Right cardiac atrium (tissue), 5 donors: Measurements from ENCODE around the gene ZNF385C. TPM values are rescaled to one million over a fixed set of nuclear protein-coding genes. Genes with fewer than 3 reads are reported as not detected.

Experiments used
- ATAC-seq, 2 donors: fragments of 200-7000 bp; cut with Tn5 transposase; one replicate each; pipeline versions ENCODE4 v1.8.0 to v1.9.1; 2020; ENCODE audit warnings: moderate library complexity in 2 of 2, mild to moderate bottlenecking in 1 of 2
- DNase-seq, 3 donors: peaks; one replicate each; pipeline ENCODE4 v3.0.0-alpha.2; 2020
- H3K27ac ChIP-seq: one replicate; pipeline ENCODE4 v1.5.1; 2013; ENCODE audit warnings: mild to moderate bottlenecking, low read length, control low read depth, moderate library complexity
- H3K27me3 ChIP-seq: one replicate; pipeline ENCODE4 v1.6.1; 2013; ENCODE audit not compliant: control insufficient read depth, insufficient read depth
- H3K4me1 ChIP-seq: one replicate; pipeline ENCODE4 v1.6.1; 2013; ENCODE audit warnings: low read length; ENCODE audit not compliant: control insufficient read depth, insufficient read depth
- H3K4me3 ChIP-seq: one replicate; pipeline ENCODE4 v1.5.1; 2013; ENCODE audit warnings: low read length, control low read depth
- H3K9me3 ChIP-seq: one replicate; pipeline ENCODE4 v1.6.1; 2013; ENCODE audit warnings: low read length; ENCODE audit not compliant: control insufficient read depth
- WGBS: extraction: QIAGEN DNeasy Blood & Tissue Kit; methylation state at CpG from one replicate; pipeline ENCODE4 v1.1.7; 2013; 5-methylcytosine and 5-hydroxymethylcytosine counted together
- intact Hi-C, 4 donors: fragments of 100-400 bp; cut with DNase I; formaldehyde crosslinking; loops; one replicate each; pipeline versions ENCODE4 v1.11.0 to v1.14.0; 2022 to 2023
- polyA plus RNA-seq: library from polyadenylated mRNA; stranded (reverse); fragments of 200-250 nt; gene quantifications from one replicate; pipeline ENCODE4 v1.2.3, GENCODE V29; 2013
- total RNA-seq, 4 donors: library from RNA; stranded (reverse); fragmentation: NEBNext Ultra II Directional; extraction: Animal tissue kit (Norgen Biotek cat#: 25700); gene quantifications; one replicate each; pipeline ENCODE4 v1.2.1, GENCODE V29; 2021
- donor health status: healthy with polysubstance abuse.
- donor health status: DM: no; HTN: yes; CAD: no.
- donor health status: DM: no; HTN: no; CAD: no.
- donor health status: DM: no; HTN: yes; CAD: no; lungs with severe emphysema.
- donor health status: DM: yes; HTN: yes; CAD: no.

ZNF385C gene
- total and polyA plus RNA-seq, 5 donors = 0.29 to 0.42 (median 0.32) TPM; not detected in 1

DNA sequence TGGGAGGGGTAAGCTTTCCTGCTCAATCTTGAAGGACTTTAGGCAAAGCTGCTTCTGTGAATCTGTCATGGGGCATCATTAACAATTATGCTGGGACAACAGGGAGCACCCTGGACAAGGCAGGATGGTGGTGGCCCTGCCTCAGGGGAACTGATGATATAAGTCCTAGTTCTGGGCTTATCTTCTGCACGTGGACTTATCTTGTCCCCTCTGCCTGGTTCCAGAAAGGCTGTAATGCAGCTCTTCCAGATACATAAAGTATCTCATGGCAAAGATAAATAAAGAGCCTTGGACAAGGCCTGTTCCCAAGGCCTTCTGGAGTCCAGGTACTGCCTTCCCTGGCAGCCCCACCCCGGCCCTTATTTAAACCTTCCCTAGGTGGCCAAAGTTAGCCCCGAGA is 6.0 kb upstream of the ZNF385C start:
- H3K27me3 ChIP-seq = no peaks in the 10 kb centered on the region
- WGBS = 65% methylated on average over 3 of the region's 3 CpGs
- DNase-seq (no peak), ATAC-seq (no peak)
- H3K4me1 ChIP-seq = no peaks in the 10 kb centered on the region
- no peak overlapping the region for H3K27ac ChIP-seq
- intact Hi-C loops = loop anchor here in 2 of 4 donors (5.0 kb wide), 2 partner anchors 77 to 142 kb away; no protein-coding TSS in a partner anchor
- no peak overlapping the region for H3K4me3 ChIP-seq
- no peaks in the 10 kb centered on the region for H3K9me3 ChIP-seq

DNA sequence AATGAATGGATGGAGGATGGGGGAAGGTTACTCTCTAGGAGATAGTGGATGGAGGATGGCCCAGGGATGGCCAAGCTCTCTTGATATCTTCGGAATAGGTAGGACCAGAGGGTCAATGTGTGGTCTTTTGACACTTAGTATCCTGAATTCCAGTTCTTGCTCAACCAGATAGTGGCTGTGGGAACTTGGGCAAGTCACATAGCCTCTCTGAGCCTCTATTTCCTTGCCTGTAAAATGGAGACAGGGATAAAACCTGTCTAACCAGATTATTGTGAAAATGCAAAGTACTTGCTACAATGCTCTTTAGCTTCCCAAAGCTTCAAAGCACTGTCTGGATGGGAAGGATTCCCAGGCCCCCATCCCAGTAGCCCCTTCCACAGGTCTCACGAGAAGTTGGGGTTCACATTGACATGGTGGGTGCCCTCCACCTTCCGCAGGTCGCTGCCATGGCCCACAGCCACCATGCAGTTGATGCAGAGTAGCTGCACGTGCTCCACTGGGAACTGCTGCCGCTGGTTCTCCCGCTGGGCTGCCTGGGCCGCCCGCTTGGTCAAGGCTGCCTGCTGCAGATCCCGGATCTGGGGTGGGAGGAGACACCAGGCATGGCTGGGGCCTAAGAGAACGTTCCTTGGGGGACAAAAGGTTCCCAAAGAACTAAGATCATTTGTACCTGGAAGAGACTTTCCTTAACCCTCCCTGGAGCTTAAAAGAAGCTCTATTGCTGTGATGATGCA is 5.1 kb upstream of the ZNF385C start:
- H3K27ac ChIP-seq = no peak overlapping the region
- DNase-seq = no peak
- ATAC-seq = no peak
- H3K27me3 ChIP-seq = no peaks in the 10 kb centered on the region
- H3K9me3 ChIP-seq = no peaks in the 10 kb centered on the region
- no peaks in the 10 kb centered on the region for H3K4me1 ChIP-seq
- H3K4me3 ChIP-seq = no peak overlapping the region
- intact Hi-C loops = loop anchor here in 2 of 4 donors (5.0 kb wide), 2 partner anchors 76 to 141 kb away; no protein-coding TSS in a partner anchor
- 85% methylated on average over 11 of the region's 11 CpGs for WGBS

DNA sequence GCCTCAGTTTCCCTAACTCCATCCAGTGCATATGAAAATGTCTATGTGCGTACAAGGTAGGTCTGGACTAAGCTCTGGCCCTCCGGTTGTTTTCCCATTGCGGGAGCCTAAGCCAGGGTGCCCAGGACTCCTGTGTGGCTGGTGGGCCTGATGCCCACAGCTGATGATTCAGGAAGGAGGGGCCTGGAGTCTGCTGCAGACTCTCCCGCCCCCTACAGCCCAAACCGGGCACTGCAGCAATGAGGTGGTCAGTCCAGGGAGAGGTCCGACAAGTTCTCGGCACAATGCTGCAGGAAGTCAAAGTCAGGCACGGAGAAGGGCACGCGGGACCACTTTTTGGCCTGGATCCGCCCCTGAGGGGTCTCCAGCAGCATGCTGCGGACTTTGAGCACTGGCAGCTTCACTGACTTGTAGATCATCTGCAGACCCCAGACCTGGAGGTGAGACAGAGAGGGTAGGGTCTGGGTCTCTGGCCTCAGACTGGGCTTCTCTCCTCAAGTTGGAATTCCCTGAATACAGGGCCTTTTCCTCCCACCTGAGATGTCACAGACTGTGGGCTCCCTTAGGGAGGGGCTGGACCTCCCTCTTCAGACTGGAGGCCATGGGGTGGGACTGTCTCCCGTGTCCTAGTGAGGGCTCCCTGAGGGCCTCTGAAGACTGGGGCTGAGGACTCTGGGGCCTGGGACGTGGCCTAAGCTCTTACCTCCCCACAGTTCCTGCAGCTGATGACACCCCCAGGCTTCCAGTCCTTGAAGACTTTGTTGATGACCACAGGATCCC is 3.4 kb upstream of the ZNF385C start:
- DNase-seq (peak; percentile 80 to 93 (median 93)), ATAC-seq (peak; percentile 77 to 83)
- intact Hi-C loops = loop anchor here in 2 of 4 donors (5.0 kb wide), 2 partner anchors 74 to 139 kb away; no protein-coding TSS in a partner anchor
- no peaks in the 10 kb centered on the region for H3K27me3 ChIP-seq
- H3K27ac ChIP-seq = no peak overlapping the region
- no peak overlapping the region for H3K4me3 ChIP-seq
- H3K9me3 ChIP-seq = no peaks in the 10 kb centered on the region
- 37% methylated on average over 14 of the region's 14 CpGs for WGBS
- no peaks in the 10 kb centered on the region for H3K4me1 ChIP-seq

DNA sequence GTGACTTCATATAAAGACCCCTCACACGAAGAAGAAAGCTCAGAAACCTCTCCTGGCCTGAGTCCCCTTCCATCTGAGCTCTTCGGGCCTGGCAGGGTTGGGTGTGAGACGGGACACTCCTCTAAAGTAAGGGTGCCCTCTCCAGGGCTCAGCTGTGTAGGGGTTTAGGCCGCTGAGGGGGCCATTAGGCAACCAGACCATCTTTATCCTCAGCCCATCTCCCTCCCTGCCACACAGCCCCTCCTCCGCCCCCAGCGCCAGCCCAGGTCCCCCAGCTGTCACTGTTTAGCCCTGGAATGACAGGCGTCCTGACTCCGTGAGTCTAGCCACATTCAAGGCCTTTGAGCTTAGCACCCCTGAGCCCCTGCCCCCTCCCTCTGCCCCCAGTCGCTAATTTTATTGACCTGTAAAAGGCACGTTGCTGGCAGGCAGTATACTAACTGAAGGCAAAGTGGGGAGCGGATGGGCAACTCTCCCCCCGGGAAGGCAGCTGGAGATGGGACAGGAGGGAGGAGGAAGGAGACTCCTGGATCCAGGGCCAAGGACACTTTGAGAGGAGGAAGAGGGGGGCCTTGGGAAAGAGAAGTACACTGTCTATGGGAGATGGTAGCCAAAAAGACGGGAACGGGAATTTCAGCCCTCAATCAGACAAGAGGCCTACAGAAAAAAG is 592 bp upstream of the ZNF385C start:
- ATAC-seq (no peak), DNase-seq (peak in 1 of 3 donors; percentile 26)
- 60% methylated on average over 14 of the region's 14 CpGs for WGBS
- no peaks in the 10 kb centered on the region for H3K4me1 ChIP-seq
- intact Hi-C loops = no loop called here
- no peaks in the 10 kb centered on the region for H3K27me3 ChIP-seq
- no peak overlapping the region for H3K27ac ChIP-seq
- H3K4me3 ChIP-seq = no peak overlapping the region
- H3K9me3 ChIP-seq = no peaks in the 10 kb centered on the region

DNA sequence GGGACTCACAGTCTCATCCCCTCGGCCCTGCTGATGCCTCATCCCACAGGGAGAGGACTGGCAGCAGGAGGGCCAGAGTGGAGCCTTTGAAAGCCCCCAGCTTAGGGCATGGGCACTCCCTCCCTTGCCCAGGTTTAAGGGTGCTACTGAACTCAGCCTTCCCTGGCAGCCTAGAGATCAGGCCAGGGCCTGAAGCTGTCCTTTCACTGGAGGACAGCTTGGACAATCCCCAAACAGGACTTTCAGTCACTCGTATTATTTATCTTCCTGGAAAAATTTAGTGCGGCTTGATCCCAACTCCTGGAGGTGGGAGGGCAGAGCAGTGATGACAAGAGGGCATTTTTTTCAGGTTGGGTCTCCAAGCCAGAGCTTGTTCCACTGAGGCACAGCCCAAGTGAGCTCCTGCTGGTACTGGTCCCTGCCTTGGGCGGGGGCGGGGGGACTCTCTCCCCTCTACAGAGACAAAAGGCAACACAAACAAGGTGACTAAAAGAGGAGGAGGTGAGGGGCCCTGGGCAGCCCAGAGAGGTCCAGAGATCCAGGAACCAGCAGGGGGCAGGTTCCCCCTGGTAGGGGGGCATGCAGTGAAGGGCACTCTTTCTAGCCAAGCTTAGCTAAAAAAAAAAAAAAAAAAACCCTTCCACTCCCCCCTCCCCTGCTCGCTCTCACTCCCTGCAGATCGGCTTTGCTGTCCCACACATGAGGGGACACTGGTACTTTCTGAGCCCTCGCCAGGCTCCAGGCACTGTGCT is 1.7 kb downstream of the ZNF385C start:
- intact Hi-C loops = no loop called here
- H3K4me1 ChIP-seq = no peaks in the 10 kb centered on the region
- ATAC-seq (no peak), DNase-seq (no peak)
- no peak overlapping the region for H3K4me3 ChIP-seq
- no peaks in the 10 kb centered on the region for H3K27me3 ChIP-seq
- 51% methylated on average over 8 of the region's 8 CpGs for WGBS
- no peak overlapping the region for H3K27ac ChIP-seq
- no peaks in the 10 kb centered on the region for H3K9me3 ChIP-seq

DNA sequence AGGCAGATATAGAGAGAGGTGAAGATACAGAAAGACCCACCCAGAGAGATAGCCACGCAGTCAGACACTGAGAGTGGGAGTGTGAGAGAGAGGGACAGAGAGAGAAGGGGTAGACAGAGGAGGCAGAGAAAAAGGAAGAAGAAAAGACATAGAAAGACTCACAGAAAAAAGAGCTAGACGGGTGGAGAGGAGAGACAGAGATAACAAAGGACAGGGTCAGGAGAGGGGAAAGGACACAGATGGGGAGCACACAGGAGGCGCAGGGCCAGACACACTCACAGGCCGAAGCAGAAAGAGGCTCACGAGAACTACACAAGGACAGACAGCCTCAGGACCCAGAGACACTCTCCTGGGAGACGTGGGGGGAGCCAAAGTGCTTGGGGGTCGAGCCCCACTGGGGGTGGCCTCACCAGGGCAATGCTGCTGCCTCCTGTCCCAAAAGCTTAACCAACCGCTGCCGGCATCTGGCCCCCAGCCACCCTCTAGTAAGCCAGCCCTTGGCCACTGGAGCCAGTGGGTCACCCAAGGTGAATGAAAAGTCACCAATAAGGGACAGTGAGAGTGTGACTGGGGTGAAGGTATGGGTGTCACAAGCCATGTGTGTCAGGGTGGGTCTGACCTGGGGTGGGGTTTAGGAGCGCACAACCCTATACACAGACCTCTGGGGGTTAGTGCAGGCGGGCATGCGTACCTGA is 3.8 kb downstream of the ZNF385C start:
- ATAC-seq (no peak), DNase-seq (no peak)
- Histone ChIP-seq H3K27ac (no peak overlapping the region), H3K4me3 (no peak overlapping the region), H3K27me3 (no peaks in the 10 kb centered on the region), H3K9me3 (no peaks in the 10 kb centered on the region), H3K4me1 (no peaks in the 10 kb centered on the region)
- intact Hi-C loops = no loop called here
- 83% methylated on average over 12 of the region's 12 CpGs for WGBS

DNA sequence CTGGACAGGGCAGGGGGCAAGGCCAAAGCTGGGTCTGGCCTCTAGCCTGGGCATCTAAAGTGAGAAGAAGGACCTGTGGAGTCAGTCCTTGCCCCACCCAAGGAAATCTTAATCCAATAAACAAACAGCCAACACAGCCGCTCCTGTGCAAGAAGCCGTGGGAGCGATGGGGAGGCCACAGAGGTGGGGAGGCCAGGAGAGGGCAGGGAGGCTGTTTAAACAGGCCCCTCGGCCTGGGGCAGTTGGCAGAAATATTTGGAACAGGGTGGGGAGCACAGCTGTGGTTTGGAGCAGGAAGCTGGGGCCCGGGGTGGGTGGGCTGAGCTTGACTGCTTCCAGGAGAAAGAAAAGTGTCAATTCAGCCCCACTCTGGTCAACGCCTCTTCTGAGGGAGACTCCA is 5.3 kb downstream of the ZNF385C start:
- H3K4me3 ChIP-seq = no peak overlapping the region
- ATAC-seq (no peak), DNase-seq (peak in 1 of 3 donors; percentile 32)
- H3K27ac ChIP-seq = no peak overlapping the region
- no peaks in the 10 kb centered on the region for H3K4me1 ChIP-seq
- no peaks in the 10 kb centered on the region for H3K27me3 ChIP-seq
- intact Hi-C loops = no loop called here
- 63% methylated on average over 6 of the region's 6 CpGs for WGBS
- no peaks in the 10 kb centered on the region for H3K9me3 ChIP-seq

DNA sequence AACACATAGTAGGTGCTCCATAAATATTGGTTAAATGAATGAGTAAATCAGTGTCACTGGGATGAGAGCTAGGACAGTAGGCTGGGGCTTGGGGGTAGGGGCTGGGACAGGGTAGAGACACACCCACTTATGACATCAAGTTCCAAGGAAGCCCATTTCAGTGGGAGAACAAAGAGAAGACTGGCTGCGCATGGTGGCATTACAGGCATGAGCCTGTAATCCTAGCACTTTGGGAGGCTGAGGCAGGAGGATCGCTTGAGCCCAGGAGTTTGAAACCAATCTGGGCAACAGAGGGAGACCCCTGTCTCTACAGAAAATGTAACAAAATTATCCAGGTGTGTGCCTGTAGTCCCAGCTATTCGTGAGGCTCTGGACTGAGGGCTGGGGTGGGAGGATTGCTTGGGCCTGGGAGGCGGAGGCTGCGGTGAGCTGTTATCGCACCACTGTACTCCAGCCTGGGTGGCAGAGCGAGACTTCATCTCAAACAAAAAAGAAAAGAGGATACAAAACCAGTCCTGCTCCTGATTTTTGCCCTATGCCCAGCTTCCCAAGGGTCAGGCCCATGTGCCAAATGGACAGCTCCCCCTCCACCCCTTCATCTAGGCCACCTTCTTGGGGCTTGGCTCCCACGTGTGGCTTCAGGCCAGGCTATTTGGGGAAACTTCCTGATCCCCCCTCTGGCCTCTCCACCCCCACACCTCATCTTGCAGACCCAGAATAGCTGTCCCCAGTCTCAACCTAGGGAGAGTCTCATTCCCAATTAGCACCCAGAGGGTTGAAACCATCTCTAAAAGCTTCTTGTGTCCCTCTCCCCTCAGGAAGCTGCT is 7.1 kb downstream of the ZNF385C start:
- H3K9me3 ChIP-seq = no peaks in the 10 kb centered on the region
- no peak overlapping the region for H3K27ac ChIP-seq
- ATAC-seq (no peak), DNase-seq (no peak)
- no peak overlapping the region for H3K4me3 ChIP-seq
- no peaks in the 10 kb centered on the region for H3K27me3 ChIP-seq
- no peaks in the 10 kb centered on the region for H3K4me1 ChIP-seq
- WGBS = 86% methylated on average over 8 of the region's 8 CpGs
- intact Hi-C loops = no loop called here

DNA sequence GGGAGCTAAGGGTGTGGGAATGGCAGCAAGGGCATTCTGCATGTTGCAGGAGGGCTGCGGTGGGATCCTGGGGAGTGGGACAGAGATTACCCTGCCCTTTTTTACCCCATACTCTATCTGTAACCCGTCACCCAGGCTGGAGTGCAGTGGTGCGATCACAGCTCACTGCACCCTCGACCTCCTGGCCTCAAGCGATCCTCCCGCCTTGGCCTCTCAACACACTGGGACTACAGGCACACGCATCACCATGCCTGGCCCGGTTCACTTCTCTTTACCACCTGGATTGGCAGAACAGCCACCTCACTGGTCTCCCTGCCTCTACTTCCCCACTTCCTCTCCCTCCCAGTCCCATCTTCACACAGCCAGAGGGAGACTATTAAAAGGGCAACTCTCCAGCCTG is 9.5 kb downstream of the ZNF385C start:
- no peak overlapping the region for H3K4me3 ChIP-seq
- 91% methylated on average over 8 of the region's 8 CpGs for WGBS
- no peaks in the 10 kb centered on the region for H3K27me3 ChIP-seq
- intact Hi-C loops = no loop called here
- DNase-seq = no peak
- no peaks in the 10 kb centered on the region for H3K9me3 ChIP-seq
- no peak for ATAC-seq
- H3K4me1 ChIP-seq = no peaks in the 10 kb centered on the region
- no peak overlapping the region for H3K27ac ChIP-seq
